ENCODE data around the gene PEX10. TPM values are rescaled to one million over a fixed set of nuclear protein-coding genes. Genes with fewer than 3 reads are reported as not detected.
A peak's percentile ranks its signal among the peaks of the same experiment; 100 is the strongest.

PEX10 gene
- total RNA-seq, 1 donor from 2014 or later = 26.0 TPM

DNA sequence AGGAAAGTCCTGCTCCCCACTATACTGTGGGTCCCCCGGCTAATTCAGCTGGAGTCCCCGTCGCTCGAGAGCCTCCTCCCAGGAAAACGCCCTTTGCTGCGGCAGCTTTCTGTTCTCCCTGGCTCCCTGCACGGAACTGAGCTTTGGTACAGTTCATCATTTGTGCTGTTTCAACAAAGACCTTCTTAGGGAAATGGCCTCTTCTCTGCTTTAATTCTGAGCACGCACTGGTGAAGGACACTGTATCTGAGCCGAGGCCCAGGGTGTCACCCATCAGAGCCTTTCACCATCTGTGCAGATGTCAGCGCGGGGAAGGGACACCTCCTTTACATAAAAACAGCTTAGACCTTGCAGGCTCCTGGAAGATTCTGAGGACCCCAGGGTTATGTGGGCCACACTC, 13.5 kb upstream of the PEX10 start:
- no peak for DNase-seq (ENCODE audit: low read depth in 2 of 2)

DNA sequence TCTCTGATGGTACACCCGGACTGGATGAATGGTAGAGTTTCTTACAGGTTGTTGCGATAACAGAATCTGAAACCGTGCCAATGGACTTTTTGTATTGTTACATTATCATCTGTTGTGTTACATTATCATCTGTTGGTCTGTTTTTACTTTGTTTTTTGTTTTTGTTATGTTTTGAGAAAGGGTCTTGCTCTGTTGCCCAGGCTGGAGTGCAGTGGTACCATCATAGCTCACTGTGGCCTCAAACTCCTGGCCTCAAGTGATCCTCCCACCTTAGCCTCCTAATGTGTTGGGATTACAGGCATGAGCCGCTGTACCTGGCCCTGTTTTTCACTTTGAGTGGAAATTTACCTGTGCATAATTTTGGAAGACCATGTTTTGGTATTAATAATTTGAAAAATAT, 10.2 kb upstream of the PEX10 start:
- no peak for DNase-seq (ENCODE audit: low read depth in 2 of 2)

DNA sequence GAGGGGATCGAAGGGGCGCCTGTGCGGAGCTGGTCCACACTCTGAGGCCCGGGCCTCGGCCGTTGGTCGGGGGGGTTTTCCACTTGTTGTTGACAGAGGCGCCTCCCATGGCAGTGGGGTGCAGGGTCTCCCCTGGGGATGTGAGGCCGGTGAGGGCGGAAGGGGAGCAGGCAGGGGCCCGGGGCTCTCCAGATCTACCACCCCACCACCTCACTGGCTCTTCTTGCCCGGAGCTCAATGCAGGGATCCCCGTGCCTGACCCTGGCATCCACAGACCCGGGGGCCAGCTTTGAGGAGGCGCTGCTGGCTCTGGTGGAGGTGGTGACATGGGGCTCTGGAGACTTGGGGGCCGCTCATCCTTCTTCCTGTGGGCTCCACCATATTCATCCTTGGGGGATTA, 7.1 kb upstream of the PEX10 start:
- no peak for DNase-seq (ENCODE audit: low read depth in 2 of 2)

DNA sequence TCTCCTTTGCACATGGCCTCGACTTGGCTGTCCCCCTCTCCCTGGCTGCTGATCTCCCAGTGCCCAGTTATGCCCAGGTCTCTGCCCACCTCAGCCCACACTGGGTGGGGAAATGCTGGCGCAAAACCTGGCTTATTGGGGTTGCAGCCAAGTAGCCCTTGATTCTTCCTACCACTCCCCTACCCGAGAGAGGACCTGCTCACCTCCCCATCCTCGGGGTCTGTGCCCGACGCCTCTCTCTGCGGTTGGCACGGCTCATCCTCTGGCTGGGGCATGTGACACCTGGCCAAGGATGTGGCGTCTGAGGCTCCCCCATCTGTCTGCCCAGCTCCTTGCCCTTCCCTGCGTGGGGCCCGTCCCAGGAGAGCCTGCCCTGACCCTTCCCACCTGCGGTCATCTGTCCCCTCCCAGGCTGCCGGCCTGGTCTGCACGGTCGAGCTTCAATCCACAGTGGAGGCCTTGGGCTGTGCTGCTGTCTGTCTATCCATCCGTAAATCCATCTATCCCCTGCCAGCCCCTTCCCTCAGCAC, 6.5 kb upstream of the PEX10 start:
- DNase-seq (ENCODE audit: low read depth in 2 of 2) = no peak

DNA sequence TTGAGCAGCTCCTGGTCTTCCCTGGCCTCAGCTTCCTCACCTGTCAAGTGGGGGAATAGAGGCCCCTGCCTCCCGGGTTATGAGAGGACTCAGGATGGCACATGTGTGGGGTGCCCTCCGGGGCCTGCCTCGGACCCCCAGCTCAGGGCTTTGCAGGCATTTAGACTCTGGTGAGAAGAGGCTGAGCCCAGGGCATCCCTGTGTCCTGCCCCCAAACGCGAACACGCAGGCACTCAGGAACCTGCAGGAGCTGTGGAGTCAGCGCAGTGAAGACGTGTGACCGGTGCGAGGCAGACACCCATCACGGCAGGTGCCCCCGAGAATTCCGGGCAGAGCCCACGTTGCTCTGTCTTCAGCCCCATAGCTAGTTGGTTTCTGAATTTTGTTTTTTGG, 5.5 kb upstream of the PEX10 start:
- DNase-seq (ENCODE audit: low read depth in 2 of 2) = no peak

DNA sequence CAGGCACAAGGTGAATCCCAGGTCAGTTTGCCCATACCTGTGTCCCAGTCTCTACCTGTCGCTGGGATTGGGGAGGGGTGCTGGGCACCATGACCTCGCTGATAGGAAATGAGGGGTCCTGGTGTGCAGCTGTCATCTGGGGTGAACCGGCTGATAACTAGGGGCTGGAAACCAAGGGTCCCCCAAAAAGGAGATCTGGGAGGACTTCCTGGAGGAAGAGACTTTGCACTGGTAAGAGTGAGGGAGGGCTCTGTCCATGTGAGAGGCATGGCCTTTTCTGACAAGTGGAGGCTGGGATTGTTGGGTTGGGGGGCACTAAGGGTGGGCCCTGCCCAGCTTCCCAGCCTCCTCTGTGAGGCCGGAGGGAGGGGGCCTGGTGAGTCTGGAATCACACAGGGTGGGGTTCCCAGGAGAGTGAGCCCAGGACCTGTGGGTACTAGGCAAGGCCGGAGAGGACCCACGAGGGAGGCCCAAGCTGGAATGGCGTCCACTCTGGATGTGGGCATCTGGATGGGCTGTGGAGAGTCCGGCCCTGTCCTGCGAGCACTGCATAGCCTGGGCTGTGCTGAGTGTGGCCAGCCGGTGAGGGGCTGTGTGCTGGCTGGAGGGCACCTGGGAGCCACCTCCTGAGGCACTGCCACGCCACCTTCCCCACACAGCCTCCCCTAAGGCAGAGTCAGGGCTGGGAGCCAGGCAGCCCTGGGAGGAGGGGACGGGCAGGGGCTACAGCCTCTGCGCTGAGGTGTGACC, 4.9 kb upstream of the PEX10 start:
- DNase-seq (ENCODE audit: low read depth in 2 of 2) = no peak

DNA sequence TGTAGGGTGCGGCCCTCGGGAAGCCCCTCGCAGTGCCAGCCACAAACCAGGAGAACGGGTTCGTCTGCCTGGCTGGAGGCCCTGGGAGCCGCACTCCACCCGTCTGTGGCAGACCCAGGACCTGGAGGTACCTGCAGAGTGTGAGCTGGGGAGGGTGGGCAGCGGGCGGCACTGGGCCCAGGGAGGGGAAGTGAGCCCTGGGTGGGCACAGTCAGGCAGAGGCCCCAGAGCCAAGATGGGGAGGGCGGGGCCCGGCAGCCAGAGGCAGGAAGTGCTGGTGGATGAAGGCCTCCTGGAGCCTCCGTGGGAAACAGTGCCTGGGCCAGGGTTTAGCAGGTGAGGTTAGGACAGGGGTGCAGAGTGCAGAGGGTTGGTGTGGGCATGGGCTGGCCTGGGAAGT, 4.0 kb upstream of the PEX10 start:
- DNase-seq (ENCODE audit: low read depth in 2 of 2) = no peak

DNA sequence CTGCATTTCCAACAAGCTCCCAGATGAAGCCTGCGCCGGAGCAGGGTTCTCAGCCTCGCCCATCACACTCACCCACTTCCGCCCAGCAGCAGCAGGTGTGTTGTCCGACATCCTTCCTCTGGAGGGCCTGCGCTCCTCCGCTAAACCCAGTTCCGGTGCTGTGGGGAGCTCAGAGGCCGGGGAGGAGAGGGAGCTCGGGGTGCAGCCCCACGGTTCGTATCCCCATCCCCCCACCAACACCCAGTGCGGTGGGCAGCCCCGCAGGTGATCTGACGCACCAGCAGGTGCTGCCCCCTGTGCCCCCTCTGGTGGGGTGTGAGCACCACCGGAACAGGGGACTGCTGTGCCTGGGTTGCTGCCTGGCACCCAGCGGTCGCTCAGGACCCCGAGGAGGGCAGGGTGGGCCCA, 3.4 kb upstream of the PEX10 start:
- no peak for DNase-seq (ENCODE audit: low read depth in 2 of 2)

DNA sequence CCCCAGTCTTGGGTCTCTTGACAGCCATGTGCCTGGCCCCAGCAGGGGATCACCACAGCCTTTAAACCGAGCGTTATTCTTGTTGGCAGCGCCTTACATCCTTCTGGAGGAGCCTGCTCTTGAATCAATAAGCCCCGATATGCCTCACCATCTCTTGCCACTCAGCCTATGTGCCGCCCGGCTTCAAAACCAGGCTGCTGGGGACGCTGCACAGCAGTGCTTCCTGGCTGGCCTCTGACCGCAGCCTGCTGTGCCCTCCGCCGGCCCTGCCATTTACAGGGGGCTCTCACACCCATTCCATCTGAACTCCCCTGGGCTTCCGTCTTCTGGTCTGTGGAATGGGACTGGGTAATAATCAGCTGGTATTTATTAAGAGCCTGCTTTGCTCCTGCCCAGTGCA, 3.0 kb upstream of the PEX10 start:
- DNase-seq (ENCODE audit: low read depth in 2 of 2) = no peak

DNA sequence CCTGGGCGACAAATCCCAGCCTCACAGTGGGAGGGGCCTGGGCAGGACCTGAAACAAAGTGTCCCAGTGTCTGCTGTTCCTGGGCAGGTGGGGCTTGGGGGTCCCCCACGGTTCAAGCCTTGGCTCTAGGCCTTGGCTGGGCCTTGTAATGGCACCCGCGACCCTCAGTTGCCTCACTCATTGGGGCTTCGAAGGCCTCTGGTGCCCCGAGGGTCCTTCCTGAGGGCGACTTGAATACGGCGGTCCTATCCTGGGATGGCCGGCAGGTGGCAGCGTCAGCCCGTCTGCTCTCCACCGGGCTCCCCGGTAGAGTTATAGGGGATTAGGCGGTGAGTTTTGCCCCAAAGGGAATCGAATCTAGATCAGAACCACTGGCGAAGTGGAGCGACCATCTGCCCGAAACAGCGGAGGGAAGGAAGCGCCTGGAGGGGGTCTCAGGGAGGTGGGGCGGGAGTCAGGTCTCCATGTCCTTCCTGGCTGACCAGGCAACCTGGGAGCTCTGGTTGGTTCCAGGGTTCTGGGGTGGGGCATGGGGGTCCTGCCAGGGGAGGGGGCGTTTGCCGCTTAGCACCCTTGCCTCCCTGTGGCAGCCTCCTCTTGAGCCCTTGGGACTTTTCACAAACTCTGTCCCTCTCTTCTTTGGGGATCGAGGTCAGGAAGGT, 2.1 kb upstream of the PEX10 start:
- DNase-seq (ENCODE audit: low read depth in 2 of 2) = peak; percentile 68 to 72

DNA sequence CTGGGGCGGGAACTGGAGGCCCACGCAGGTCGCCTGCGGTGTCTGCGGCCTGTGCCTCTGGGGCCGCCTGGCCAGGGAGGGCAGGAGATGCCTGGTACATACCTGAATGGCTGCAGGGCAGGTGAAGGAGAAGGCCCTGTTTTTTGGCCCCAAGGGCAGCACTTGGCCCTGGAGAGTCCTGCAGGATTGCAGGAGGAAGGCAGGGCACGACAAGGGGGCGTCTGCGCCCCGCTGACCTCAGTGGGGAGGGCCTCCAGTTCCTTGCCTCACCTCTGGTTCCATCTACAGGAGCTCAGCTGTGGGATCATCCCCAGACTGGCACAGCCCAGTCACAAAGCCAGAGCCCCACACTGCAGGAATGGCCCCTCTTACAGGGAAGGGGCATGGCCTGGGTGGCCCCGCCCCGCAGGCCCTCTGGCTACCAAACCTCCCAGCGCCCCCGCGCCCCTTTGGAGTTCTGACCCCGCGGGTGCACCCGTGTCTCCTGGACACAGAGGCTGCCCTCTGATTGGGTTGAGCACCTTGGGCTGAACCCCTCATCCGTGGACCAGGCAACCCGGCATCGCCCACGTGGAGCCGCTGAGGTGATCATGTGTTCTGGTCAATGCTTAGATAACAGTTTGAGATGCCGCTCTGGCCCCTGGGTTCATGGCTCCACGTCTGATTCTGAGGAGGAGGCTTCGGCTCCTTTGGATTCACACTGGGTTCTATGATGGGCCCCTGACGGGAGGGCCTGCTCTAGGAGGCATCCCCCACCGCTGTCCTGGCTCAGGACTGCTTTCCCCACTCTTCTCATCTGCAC, 1.3 kb upstream of the PEX10 start:
- no peak for DNase-seq (ENCODE audit: low read depth in 2 of 2)

DNA sequence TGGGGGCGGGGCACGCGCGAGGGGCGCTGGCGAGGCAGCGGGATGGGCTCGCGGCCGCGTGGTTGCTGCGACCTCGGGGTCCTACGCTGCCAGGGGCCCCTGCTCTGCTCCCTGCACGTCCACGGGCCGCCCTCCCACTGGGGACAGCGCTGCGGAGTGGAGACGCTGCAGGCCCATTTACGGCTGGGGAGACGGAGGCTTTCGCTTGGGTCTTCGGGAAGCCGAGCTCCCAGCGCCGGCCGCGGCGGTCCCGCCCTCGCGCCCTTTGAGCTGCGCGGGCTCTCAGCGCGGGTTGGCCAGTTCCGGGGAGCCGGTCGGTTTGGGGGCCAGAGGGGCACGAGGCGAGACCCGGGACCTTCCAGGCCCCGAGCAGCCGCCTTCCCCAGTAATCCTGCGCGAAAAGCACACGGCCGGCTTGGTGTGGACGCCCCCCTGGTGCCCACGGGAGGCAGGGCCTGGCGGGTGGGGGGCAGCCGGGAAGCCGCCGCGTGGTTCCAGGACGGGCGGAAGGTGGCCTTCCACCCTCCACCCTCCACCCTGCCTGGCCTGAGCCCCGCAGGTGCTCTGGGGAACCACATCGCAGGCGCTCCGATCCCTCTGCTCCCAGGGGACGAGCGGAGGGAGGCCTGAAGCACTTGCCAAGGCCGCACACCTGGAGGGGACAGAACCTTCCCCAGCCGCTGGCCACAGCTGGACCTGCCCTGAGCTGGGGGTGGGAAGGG, 570 bp upstream of the PEX10 start:
- no peak for DNase-seq (ENCODE audit: low read depth in 2 of 2)

DNA sequence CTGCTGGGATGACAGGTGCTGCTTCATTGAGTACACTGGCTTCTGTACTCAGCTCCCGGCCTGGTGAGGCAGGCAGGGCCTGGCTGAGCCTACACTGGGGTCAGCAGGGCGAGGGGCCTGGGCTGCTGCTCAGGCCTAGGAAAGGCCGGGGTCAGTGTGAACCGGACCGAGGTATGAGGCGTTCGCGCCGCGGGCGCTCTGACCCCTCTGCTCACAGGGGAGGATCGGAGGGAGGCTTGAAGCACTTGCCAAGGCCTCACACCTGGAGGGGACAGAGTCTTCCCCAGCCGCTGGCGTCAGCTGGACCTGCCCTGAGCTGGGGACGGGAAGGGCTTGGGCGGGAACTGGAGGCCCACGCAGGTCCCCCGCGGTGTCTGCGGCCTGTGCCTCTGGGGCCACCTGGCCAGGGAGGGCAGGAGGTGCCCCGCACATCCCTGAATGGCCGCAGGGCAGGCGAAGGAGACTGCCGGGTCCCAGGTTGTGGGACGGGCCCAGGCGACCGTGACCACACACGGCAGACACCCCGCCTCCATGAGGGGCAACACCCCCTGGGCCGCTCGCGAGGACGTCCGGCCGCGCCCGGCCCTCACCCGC, 466 bp downstream of the PEX10 start:
- DNase-seq (ENCODE audit: low read depth in 2 of 2) = no peak

DNA sequence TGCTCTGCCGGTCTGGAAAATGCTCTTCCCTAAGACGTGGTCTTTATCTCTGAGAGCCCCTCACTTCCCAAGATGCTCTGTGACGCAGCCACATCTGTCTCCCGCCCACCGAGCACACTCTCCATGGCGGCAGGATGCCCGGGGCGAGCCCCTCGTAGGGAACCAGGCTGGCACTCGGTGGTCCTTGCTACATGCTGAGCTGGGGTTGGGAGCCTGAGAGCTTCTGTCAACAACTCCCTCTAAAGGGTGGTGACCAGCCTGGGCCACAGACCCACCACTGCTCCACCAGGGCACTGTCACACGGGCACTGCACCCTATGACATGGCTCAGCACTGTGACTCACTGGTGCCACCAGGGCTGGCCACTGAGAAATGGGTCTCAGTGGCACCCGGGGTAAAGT, 2.6 kb downstream of the PEX10 start:
- no peak for DNase-seq (ENCODE audit: low read depth in 2 of 2)

DNA sequence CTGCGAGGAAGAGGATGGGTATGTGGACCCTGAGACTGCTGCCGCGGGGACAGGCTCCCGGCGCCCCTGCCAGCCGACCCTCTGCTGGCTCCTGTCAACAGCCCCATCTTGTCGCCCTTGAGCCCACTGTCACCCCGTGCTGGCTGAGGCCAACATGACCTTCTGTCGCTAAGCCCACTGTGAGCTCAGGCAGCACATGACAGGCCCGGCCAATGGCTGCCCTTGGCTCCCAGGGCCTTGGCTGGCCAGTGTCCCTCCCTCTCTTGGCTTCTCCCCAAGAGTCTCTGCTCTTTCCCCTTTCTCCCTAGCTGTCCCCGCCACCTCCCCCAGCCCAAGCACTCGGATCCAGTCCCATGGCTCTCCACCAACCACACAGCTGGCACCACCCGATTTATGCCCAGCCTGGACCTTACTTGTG, 3.5 kb downstream of the PEX10 start:
- no peak for DNase-seq (ENCODE audit: low read depth in 2 of 2)

DNA sequence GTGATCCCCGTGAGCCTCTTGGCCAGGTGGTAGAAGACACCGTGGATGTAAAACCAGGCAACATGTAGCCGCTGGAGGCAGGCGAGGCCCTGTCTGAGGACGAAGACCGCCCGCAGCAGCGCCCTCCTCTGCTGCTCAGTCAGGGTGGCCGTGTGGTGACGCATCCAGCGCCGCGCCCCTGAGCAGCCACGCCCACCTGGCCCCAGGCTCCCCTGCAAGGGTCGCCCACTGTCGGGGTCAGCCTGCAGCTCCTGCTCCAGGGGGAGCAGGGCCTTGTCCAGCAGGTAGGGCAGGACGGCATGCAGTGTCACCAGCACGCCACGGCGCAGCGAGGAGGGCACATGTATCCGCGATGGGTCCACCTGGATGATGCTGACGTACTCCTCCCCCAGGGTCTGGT, 3.9 kb downstream of the PEX10 start:
- no peak for DNase-seq (ENCODE audit: low read depth in 2 of 2)

DNA sequence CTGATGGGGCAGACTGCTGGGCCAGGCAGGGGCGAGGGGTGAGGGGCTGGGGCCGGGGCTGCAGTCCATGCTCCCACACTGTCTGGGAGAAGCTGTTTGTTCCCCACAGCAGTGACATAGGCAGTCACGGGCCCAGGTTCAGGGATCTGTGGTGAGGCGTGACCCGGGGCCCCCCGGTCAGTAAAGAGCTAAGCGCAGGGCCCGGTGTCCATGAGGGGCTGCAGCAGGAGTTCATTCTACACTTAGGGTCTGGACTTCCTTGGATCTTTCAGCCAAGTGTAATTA, 4.4 kb downstream of the PEX10 start:
- DNase-seq (ENCODE audit: low read depth in 2 of 2) = no peak

DNA sequence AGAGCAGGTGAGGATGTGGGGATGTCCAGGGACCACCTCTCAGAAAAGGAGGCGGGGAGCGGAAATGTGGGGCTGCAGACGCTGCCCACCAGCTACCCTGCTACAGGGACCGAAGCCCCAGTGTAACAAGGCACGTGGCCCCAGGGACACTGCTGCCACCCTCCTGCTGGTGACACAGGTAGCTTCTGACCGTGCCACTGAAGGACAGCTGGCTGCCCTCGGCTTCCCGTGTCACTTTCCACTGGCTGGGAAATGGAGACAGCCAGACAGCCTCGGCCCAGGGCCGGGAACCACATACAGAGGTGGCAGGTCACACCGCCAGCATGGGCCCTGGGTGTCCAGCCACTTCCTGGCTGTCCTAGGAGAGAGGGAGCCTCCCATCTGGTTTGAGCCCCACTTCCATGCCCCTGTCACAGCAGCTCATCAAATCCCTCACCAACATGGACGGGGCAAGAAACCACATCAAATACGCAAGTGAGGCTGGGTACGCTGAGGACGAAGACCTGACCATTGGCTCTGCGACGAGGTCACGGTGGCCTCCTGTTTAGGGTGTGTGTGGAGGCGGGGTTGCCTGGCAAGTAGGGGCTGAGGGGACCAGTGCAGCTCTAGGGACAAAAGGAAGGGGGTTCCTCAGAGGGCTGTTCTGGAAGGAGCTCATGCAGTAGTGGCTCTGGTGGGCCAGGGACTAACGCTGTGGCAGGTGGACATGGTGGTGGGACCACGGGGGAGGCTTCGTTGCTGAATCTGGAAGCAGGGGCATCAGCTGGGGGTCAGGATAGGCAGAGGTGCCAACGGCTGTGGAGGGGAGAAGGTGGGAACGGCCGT, 5.0 kb downstream of the PEX10 start:
- no peak for DNase-seq (ENCODE audit: low read depth in 2 of 2)

DNA sequence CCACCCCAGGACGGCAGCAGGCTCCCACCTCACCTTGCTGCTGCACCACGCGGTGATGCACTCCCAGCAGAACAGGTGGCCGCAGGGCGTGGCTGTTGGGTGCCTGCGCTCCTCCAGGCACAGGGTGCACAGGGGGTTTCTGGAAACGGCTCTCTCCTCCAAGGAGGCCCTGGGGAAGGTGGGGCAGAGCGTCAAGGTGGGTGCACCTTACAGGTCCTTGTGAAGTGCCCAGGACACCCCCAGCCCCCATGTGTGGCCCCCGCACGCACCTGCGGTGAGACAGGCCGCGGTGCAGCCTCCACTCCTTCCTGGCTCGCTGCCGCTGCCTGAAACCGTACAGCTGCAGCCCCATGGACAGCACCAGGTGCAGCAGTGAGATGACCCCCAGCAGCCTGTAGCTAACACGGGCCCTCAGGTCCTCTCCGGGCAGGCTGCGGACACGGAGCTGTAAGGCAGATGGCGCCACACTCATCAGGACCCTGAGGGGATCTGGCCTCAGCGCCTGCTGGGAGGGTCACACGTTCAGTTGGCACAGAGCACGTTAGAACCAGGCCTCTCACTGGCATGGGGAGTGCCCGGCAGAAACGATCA, 5.8 kb downstream of the PEX10 start:
- DNase-seq (ENCODE audit: low read depth in 2 of 2) = peak in 1 of 2 donors; percentile 33

DNA sequence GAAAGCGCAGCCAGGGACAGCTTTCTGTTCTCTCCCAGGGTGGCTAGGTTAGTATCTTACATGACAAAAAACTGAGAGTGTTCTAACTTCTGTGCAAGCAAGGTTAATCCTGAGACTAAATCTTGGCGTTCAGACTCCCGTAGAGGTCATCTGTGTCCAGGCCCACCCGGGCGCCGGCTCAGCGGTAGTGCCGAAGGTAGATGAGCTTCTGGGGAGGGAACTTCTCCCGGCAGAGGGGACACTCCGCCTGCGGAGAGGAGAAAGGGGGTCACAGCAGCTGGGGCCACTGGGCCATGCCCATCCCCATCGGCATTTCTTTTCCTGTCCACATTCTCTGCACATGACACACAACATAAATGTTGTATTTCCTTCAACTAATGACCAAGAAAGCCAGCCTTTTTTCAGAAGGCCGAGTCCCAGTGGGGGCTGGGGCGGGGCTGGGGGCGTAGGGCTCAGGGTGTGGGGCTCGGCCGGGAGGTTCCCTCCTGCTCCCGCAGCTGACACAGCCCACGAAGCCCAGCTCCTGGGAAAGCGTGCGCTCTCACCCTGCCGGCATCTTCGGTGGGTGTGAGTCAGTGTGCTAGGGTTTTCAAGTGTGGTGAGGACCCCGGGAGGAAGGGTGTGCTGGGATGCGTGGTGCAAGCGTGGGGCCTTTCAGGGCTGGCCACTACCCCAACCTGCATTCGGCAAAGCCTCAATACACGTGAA, 6.6 kb downstream of the PEX10 start:
- DNase-seq (ENCODE audit: low read depth in 2 of 2) = no peak

Data from lung microvascular endothelial cell (primary cell).